HG03342 (cell line): ENCODE measurements around the gene MFSD2A.
"Not testable (repeated sequence)": the region's sequence is repeated elsewhere in the genome, so short reads cannot be mapped to it uniquely, and the experiment has no call there.

Experiments
- ATAC-seq: cut with Tn5 transposase; IDR thresholded peaks from one replicate; pipeline ENCODE4 v1.9.1; 2021; ENCODE audit warnings: mild to moderate bottlenecking, moderate library complexity; ENCODE audit not compliant: unreplicated experiment

Gene MFSD2A

GRCh38 chr1:39964552-39964951 lies 9.6 kb downstream of the MFSD2A start:
- no peak for ATAC-seq

- no peak for ATAC-seq
Measured at GRCh38 chr1:39965044-39965443, 10.1 kb downstream of the MFSD2A start.

GRCh38 chr1:39969048-39969447 lies 14.1 kb downstream of the MFSD2A start:
- ATAC-seq = no peak

GRCh38 chr1:39969531-39970270 lies 14.8 kb downstream of the MFSD2A start:
- ATAC-seq = no peak

GRCh38 chr1:39970274-39970673 lies 15.3 kb downstream of the MFSD2A start:
- ATAC-seq = no peak

- no peak for ATAC-seq
Measured at GRCh38 chr1:39971138-39971537, 16.2 kb downstream of the MFSD2A start.

GRCh38 chr1:39973503-39974135 lies 18.7 kb downstream of the MFSD2A start:
- ATAC-seq = no peak

GRCh38 chr1:39976732-39977131 lies 21.8 kb downstream of the MFSD2A start:
- ATAC-seq = no peak

- ATAC-seq = no peak
Measured at GRCh38 chr1:39977202-39977601, 22.3 kb downstream of the MFSD2A start.

- no peak for ATAC-seq
Measured at GRCh38 chr1:39979654-39980053, 24.7 kb downstream of the MFSD2A start.

GRCh38 chr1:39980555-39981313 lies 25.8 kb downstream of the MFSD2A start:
- no peak for ATAC-seq

- no peak for ATAC-seq
Measured at GRCh38 chr1:39981385-39981784, 26.4 kb downstream of the MFSD2A start.

GRCh38 chr1:39981945-39982344 lies 27.0 kb downstream of the MFSD2A start:
- ATAC-seq = no peak

GRCh38 chr1:39984480-39984879 lies 29.5 kb downstream of the MFSD2A start:
- ATAC-seq = not testable (repeated sequence)

GRCh38 chr1:39984951-39985350 lies 30.0 kb downstream of the MFSD2A start:
- ATAC-seq = no peak

GRCh38 chr1:39987869-39988268 lies 32.9 kb downstream of the MFSD2A start:
- ATAC-seq = no peak

- no peak for ATAC-seq
Measured at GRCh38 chr1:39988618-39989343, 33.8 kb downstream of the MFSD2A start.

GRCh38 chr1:39990428-39990827 lies 35.5 kb downstream of the MFSD2A start:
- ATAC-seq = no peak

GRCh38 chr1:39992234-39992633 lies 37.3 kb downstream of the MFSD2A start:
- no peak for ATAC-seq

GRCh38 chr1:39992888-39993287 lies 37.9 kb downstream of the MFSD2A start:
- ATAC-seq = no peak

GRCh38 chr1:39995973-39996393 lies 41.0 kb downstream of the MFSD2A start:
- peak; percentile 79 for ATAC-seq
